Choroid plexus epithelial cell (primary cell): ENCODE data around the gene MRPL46.
A peak's percentile ranks its signal among the peaks of the same experiment; 100 is the strongest.

ENCODE experiments used
- DNase-seq: peaks from one replicate; pipeline ENCODE4 v3.0.0-alpha.2; 2010; ENCODE audit warnings: low read depth
- H3K4me3 ChIP-seq: 2 replicates; pipeline ENCODE4 v1.5.1; 2011; ENCODE audit warnings: low read depth, mild to moderate bottlenecking, control low read depth, low read length, moderate library complexity
- TF ChIP-seq, protein P1 (sequence below): conservative IDR thresholded peaks from 2 replicates; pipeline ENCODE4 v1.5.1; 2011; ENCODE audit warnings: low read depth, mild to moderate bottlenecking, control low read depth, inconsistent platforms, low read length, moderate library complexity

The MRPL46 gene

DNA sequence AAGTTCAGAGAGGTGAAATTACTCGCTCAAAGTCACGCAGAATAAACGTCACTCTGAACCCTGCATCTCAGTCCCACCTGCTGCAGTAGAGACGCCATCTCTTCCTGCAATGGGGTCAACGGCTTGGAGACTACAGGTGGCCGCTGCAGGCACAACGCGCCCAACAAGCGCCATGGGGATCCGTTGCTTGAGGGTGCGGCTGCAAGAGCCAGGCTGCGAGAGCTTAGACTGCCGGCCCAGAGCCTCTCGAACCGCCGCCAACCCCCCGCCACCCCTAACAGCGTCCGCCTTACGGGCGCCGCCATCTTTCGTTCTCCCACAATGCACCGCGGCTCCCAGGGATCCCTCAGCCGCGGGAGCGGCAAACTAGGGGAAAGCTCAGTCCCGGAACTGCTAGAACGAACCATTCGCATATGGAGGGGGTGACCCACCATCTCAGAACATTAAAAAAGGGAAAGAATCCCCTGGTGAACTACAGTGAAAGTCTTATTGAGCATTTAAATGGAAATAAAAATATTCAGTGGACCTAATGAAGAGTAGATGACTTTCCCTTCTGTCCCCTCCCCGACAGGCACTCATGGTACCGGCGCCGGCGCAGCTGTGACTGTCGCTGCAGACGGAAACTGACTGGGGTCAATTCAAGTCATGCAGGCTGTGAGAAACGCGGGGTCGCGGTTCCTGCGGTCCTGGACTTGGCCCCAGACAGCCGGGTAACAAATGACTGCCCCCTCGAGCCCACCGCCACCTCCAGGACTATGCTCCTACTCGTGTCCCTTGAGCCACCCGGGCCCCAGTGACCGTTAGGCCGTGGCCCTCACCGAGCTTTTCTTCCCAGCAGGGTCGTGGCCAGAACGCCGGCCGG lies at the start of gene MRPL46, which contains the start of gene MRPS11:
Gene MRPL46 (minus strand): TSS at position 316 of the 862 bp plus-strand sequence. CDS start 11 bp downstream, at position 305.
Gene MRPS11 (plus strand): TSS at position 636 of the 862 bp plus-strand sequence. CDS start 10 bp downstream, at position 646.
- DNase-seq, result peak; percentile 88
- H3K4me3 ChIP-seq, result peak within 1 kb of the TSS; percentile 90
- TF ChIP-seq, protein P1, sequence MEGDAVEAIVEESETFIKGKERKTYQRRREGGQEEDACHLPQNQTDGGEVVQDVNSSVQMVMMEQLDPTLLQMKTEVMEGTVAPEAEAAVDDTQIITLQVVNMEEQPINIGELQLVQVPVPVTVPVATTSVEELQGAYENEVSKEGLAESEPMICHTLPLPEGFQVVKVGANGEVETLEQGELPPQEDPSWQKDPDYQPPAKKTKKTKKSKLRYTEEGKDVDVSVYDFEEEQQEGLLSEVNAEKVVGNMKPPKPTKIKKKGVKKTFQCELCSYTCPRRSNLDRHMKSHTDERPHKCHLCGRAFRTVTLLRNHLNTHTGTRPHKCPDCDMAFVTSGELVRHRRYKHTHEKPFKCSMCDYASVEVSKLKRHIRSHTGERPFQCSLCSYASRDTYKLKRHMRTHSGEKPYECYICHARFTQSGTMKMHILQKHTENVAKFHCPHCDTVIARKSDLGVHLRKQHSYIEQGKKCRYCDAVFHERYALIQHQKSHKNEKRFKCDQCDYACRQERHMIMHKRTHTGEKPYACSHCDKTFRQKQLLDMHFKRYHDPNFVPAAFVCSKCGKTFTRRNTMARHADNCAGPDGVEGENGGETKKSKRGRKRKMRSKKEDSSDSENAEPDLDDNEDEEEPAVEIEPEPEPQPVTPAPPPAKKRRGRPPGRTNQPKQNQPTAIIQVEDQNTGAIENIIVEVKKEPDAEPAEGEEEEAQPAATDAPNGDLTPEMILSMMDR, result no peak

DNA sequence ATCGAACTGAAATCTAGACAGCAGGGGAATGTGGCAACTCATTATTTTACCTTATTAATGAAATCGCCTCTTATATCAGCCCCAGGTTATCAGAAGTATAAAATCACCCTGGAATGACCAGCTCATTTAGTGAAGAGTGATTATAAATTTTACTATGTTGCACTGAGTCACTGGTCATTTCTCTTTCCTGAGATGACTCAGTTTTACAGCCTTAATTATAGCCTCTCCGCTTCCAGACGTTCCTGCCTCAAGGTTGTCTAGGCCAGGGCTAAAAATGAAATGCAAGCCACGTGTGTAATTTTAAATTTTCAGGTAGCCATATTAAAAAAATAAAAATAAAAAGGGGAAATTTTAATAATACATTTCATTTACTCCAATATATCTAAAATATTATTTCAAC lies 46.0 kb upstream of the MRPL46 start:
- TF ChIP-seq, protein P1, result no peak
- no peak for DNase-seq
- H3K4me3 ChIP-seq, result no peak overlapping the region

- TF ChIP-seq, protein P1, result no peak
- H3K4me3 ChIP-seq, result no peak overlapping the region
- no peak for DNase-seq
These were observed 45.4 kb upstream of the MRPL46 start for GRCh38 chr15:88512601-88513000.

- TF ChIP-seq, protein P1, result no peak
- no peak overlapping the region for H3K4me3 ChIP-seq
- no peak for DNase-seq
These were observed 44.9 kb upstream of the MRPL46 start for GRCh38 chr15:88512078-88512477.

DNA sequence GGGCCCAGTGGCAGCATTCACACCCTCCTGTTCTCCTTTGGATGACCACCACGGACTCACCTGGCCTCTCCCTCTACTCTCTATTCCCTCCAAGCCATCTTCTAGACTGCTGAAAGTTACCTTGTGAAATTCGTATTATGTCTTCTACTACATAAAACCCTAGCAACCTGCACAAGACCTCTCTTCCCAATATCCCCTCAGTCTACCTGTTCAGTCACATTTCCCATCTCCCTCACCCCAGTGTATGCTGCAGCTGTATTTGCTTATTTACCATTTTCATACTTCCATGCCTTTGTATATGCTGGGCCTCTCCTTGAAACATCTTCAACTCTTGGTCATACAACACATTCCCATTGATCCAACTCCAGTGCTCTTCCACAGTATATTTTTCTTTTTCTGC lies 44.0 kb upstream of the MRPL46 start:
- TF ChIP-seq, protein P1, result no peak
- DNase-seq, result no peak
- no peak overlapping the region for H3K4me3 ChIP-seq

DNA sequence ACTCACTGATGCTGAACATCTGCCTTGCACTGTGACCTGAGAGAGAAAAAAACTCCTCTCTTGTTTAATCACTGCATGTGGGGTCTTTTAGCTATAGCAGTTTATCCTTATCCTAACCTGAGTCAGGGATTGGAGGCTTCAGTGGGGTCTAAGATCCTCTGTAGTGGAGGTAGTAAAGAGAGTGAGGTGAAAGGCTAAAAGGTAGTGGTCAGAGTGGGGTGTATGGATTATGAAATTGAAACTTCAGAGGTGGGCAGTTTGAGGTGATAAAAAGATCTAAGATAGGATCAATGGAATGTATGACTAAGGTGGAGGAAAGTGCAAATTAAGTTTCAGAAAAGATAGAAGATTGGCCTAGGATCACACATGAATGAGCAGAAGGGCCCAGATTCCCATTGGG lies 42.8 kb upstream of the MRPL46 start:
- TF ChIP-seq, protein P1, result no peak
- no peak for DNase-seq
- H3K4me3 ChIP-seq, result no peak overlapping the region

DNA sequence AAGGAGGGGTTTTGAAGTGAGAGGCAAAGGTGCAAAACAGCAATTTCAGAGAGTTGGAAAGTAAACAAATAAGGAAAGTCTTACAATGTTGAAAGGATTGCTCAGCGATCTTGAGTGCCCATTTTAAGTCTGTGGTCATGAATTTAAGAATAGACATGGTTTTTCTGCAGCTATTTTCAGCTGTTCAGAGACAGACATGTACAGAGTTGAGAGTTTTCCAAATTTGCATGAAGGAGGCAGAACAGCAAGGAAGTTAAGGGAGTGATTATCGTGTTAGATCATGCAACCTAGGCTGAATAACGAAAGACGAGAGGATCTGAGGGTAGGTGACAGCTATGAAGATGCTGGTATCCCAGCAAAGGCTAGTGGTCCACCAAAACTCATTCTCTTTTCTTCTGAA lies 42.1 kb upstream of the MRPL46 start:
- TF ChIP-seq, protein P1, result no peak
- no peak for DNase-seq
- no peak overlapping the region for H3K4me3 ChIP-seq
